ENCODE data around the gene GUCY1A2.

Gene GUCY1A2

DNA sequence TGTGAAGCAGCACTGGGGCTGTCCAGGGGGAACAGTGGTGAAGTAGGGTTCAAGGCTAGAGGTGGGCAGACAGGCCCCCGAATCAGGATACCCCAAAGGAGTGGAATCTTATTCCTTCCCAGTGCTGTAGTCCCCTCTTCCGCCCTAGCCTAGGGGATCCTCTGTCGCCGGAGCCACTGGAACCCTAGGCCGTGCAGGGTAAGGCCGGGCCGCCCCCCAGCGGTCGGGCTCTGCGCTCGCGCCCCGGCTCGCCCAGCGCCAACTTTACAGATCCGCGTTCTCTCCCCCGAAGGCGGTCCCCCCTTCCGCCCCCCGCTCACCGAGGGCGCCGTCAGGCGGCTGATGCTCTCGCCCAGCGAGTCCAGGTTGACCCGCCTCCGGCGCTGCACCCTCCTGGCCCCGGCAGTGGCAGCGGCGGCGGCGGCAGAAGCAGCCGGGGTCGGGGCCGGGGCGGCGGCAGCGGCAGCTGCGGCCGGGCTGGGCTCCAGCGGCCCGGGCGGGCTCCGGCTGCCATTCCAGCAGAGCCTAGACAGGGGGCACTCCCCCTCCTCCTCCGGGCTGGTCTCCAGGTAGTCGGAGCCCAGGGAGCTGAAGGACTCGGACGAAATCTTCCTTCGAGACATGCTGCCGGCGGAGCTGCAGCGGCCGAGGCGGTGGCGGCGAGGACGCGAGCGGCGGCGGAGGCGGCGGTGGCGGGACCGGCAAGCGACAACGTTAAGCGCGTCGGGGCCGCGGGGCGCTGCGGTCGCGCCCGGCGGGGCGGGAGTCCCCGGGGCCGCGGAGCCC, 650 bp downstream of the GUCY1A2 start:
- peak; percentile 74 for TF ChIP-seq CTCF (IDR thresholded peaks at IDR 0.05; ENCODE audit: low read depth, low read length, missing control alignments)
- H3K4me3 ChIP-seq (replicated peaks; ENCODE audit: low read depth, low read length), result peak overlapping the region; percentile 49
- no peak for DNase-seq (ENCODE audit: extremely low read depth, low read depth)

DNA sequence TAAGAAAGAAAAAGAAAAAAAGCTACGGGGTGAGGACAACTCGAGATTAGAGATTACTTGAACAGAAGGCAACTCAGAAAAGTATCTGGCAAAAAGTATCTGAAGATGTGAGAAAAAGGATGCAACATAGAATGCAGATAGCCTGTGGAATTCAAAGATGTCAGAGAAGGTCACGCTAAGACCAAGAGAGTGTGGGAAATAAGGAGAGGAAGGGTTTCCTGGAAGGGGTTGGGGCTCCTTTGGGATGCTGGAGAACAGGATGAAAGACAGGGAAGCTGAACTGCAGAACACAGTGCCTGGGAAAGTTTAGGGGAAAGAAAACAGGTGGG, 1.2 kb downstream of the GUCY1A2 start:
- peak overlapping the region; percentile 49 for H3K4me3 ChIP-seq (replicated peaks; ENCODE audit: low read depth, low read length)
- TF ChIP-seq CTCF (IDR thresholded peaks at IDR 0.05; ENCODE audit: low read depth, low read length, missing control alignments), result no peak
- DNase-seq (ENCODE audit: extremely low read depth, low read depth), result no peak

GRCh38 chr11:107014871-107015270, 3.4 kb downstream of the GUCY1A2 start:
- DNase-seq (ENCODE audit: extremely low read depth, low read depth), result no peak
- no peak overlapping the region for H3K4me3 ChIP-seq (replicated peaks; ENCODE audit: low read depth, low read length)
- no peak for TF ChIP-seq CTCF (IDR thresholded peaks at IDR 0.05; ENCODE audit: low read depth, low read length, missing control alignments)

DNA sequence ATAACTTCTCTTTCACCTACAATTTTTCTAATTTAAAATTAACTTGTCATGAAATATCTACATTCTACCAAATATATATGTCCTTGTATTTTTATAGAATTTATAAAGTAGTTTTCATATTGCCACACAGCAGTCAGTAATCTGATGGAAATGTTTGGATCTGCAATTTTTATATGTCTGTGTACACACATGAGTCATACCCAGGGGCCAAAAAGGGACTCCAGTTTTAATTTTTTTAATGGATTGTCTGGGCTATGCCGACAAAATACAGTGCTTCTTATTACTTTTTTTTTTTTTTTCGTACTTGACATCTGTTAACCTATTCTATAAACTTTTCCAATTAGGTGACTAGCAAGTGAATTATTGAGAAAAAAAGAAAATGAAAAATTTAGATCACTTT, 6.3 kb downstream of the GUCY1A2 start:
- TF ChIP-seq CTCF (IDR thresholded peaks at IDR 0.05; ENCODE audit: low read depth, low read length, missing control alignments), result no peak
- DNase-seq (ENCODE audit: extremely low read depth, low read depth), result no peak
- H3K4me3 ChIP-seq (replicated peaks; ENCODE audit: low read depth, low read length), result no peak overlapping the region

- no peak for DNase-seq (ENCODE audit: extremely low read depth, low read depth)
- no peak for TF ChIP-seq CTCF (IDR thresholded peaks at IDR 0.05; ENCODE audit: low read depth, low read length, missing control alignments)
- H3K4me3 ChIP-seq (replicated peaks; ENCODE audit: low read depth, low read length), result no peak overlapping the region
Observed at GRCh38 chr11:107009190-107009589, 9.1 kb downstream of the GUCY1A2 start.

DNA sequence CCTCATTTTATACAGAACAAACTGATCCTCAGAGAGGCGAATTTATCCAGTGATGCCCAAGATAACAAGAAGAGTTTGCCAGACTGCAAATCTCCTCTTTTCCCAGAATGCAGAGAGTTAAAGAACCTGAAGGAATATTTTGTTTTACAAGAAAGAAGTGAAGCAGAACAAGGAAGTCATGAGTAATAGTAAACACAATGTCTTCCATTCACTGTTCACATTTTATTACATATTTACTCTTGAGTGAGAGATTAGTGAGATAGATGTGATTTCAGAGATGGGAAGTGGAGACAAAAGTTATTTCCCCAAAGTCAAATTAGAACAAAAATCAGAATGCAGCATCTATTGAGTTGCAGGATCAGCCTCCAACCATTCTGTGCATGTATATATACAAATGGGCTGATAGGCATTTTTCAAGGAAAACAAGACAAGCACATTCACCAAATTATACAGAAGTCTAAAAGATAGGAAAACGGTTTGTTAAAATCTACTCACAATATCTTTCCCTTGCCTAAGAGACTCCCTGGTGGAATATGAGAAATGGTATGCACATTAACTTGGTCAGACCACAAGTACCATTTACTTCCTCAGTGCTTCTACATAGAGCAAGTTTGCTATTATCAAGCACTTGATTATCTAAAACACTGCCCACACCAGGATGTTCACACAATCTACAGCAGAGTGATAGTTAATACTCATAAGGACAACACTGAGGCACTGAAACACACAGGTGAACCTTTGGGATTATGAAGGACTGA, 12.0 kb downstream of the GUCY1A2 start:
- no peak for DNase-seq (ENCODE audit: extremely low read depth, low read depth)
- no peak for TF ChIP-seq CTCF (IDR thresholded peaks at IDR 0.05; ENCODE audit: low read depth, low read length, missing control alignments)
- no peak overlapping the region for H3K4me3 ChIP-seq (replicated peaks; ENCODE audit: low read depth, low read length)
